DMS 273 treated with DMSO at 0.1 percent for 48 hours (cell line): ENCODE data around the gene UBA7.
"Not testable (repeated sequence)": the region's sequence is repeated elsewhere in the genome, so short reads cannot be mapped to it uniquely, and the experiment has no call there.

Experiments used
- DNase-seq: peaks from one replicate; lab custom pipeline; 2025; lab: John Stamatoyannopoulos, UW

UBA7 gene

DNA sequence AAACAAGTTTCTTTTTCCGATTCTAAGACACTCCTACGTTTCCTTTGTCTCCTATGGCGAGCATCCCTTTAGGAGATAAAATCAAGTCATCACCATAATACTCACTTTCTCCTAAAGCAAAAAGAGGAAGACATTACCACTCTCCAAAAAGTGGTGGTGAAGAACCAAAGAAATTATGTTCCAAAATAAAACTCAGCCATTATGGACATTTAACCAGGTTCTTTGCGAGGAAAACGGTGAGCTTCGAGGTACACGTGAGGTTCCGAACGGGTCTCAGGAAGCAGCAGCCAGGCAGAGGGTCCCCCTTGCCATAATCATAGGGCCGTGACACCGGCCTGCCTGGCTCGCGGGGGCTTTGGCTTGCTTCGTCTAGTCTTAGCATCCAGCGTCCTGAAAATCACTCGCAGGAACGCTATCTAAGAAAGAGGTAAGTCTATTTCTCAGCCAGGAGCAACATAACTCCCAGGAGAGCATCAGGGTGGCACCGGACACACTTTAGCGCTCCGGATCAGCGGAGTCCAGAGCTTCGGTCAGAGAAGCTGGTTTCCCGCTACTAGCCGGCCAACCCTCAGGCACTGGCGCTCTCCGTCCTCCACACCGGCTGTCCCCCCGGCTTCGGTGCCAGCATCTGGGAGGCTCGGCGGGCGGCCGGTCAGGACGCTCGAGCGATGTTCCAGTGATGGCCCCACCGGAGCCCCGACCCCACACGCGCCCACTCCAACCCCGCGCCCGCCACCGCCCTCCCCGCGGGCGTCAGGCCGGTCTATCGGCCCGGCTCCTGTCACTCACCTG, 28.0 kb downstream of the UBA7 start:
- no peak for DNase-seq

DNA sequence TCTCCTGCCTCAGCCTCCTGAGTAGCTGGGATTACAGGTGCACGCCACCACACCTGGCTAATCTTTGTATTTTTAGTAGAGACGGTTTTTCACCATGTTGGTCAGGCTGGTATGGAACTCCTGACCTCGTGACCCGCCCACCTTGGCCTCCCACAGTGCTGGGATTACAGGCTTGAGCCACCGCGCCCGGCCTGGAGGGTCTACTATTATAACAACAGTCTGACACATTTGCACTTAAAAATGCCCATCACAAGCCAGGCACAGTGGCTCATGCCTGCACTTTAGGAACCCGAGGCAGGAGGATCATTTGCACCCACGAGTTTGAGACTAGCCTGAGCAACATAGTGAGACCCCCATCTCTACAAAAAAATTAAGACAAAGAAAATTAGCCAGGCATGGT, 31.5 kb downstream of the UBA7 start:
- DNase-seq, result not testable (repeated sequence)

DNA sequence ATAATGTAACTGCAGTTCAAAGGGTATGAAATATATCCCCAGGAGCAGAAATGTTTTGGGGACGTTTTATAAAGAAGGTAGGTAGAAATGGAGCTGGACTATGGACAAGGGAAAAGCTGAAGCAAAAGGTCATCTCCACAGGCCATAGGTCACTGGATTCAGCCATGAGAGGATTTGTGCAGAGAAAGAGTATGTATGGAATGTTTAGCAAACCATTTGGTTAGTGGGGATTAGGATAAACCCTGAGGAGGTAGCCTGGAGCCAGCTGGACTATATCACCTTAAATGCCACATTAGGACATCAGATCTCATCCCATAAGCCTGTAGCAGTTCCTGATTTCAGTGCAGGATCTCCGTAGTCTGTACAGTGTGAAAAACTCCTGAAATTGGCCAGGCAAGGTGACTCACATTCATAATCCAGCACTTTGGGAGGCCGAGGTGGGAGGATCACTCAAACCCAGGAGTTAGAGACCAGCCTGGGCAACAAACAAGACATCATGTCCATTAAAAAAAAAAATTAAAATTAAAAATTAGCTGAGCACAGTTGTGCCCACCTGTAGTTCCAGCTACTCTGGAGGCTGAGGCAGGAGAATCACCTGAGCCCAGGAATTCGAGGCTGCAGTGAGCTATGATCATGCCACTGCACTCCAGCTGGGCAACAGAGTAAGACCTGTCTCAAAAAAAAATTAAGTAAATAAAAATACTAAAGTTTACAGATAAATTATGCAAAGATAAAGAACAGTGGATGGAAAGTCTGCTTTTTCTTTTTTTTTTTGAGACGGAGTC, 32.1 kb downstream of the UBA7 start:
- no peak for DNase-seq

DNA sequence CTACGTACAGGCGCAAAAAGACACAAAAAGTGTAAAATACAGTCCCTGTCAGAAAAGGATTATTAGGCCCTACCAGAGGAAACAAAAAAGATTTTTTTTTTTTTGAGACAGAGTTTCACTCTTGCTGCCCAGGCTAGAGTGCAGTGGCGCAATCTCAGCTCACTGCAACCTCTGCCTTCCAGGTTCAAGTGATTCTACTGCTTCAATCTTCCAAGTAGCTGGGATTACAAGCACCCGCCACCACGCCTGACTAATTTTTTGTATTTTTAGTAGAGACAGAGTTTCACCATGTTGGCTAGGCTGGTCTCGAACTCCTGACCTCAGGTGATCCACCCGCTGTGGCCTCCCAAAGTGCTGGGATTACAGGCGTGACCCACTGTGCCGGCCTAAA, 32.8 kb downstream of the UBA7 start:
- DNase-seq, result not testable (repeated sequence)

DNA sequence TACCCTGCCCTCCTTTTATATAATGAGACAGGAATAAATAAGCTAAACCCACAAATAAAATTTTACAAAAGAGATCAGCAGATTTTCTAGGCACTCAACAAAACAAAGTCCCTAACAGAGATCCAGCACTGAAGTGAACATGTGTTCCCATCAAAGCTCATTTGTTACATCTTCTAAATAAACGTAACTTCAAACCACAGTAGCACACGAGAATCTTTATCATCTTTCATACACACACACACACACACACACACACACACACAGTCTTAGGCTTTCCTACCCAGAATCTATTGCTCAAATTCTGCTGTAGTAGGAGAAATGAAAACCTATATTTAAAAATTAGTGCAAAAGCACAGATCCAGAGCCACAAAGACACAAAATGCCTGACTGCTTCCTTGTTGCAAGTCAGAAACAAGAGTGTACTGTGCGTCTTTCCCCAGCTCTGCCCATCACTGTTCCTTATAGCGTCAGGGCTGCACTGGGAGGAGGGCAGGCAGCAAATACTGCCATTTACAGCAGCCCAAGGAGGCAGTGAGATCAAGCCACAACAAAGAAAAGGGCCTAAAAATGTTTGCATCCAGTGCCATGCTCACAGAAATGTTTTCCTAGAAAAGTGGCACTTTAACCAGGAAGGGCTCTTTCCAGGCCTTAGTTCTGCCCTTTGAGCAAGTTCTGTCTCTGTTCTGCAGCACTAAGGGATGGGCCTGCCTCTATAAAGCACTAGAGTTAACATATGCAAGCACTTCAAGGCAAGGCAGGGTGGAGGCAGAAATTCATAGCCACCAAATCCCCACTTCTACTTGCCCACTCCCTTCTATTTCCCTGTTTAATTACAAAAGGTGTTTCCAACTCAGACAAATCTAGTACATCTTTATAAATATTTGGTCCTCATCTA, 33.4 kb downstream of the UBA7 start:
- no peak for DNase-seq

DNA sequence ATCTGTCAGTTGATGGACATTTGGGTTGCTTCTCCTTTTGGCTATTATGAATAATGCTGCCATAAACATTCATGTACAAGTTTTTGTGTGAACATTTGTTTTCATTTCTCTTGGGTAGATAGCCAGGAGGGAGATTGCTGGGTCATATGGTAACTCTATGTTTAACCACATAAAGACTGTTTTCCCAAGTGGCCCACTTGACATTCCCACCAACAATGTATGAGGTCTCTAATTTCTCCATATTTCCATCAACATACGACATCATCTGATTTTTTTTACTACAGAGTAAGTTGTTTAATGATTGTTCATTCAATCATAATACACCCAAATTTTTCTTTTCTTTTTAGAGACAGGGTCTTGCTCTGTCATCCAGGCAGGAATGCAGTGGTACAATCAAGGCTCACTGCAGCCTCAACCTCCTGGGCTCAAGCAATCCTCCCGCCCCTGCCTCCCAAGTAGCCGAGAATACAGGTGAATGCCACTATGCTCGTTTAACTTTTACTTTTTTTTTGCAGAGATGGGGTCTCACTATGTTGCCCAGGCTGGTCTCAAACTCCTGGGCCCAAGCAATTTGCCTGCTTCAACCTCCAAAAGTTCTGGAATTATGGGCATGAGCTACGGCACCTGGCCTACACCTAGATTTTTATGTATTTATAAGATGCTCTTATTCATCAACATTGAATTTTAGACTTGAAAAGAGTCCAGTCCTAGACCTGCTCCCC, 34.2 kb downstream of the UBA7 start:
- DNase-seq, result no peak

DNA sequence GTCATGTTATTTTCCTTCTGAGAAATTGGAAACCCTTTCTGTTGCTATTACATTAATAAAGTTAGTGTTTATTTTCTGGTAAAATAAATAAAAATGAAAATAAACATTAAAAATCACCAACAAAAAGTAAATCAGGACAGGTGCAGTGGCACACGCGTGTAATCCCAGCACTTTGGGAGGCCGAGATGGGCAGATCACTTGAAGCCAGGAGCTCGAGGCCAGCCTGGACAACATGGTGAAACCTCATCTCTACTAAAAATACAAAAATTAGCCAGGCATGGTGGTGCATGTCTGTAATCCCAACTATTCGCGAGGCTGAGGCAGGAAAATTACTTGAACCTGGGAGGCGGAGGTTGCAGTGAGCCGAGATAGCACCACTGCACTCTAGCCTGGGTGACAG, 37.7 kb downstream of the UBA7 start:
- not testable (repeated sequence) for DNase-seq

DNA sequence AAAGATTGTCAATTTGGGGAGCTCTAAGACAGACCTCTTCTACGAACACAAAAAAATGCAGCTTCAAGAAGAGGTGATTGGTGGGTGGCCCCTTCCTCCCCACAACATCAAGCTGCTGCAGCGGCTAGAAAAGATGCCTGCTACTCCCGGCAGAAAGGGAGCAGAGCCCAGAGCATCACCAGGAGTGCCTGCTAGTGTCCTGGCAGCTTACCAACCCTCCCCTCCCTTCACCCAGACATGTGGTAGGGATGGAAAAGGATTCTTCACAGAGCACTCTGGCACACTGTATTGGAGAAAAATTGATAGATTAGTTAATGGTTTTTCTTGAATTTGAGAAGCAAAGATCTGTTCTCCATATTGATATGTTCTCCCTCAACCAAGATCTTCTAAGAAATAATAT, 38.2 kb downstream of the UBA7 start:
- DNase-seq, result peak; percentile 3

DNA sequence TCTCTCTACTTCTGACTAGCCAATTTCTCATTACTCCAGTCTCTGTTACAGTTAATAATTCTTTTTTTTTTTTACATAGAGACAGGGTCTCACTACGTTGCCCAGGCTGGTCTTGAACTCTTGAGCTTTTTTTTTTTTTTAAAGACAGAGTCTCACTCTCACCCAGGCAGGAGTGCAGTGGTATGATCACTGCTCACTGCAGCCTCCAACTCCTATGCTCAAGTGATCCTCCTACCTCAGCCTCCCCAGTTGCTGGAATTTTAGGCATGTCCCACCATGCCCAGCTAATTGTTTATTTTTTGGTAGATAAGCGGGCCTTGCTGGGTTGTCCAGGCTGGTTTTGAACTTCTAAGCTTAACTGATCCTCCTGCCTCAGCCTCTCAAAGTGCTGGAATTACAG, 41.0 kb downstream of the UBA7 start:
- no peak for DNase-seq

DNA sequence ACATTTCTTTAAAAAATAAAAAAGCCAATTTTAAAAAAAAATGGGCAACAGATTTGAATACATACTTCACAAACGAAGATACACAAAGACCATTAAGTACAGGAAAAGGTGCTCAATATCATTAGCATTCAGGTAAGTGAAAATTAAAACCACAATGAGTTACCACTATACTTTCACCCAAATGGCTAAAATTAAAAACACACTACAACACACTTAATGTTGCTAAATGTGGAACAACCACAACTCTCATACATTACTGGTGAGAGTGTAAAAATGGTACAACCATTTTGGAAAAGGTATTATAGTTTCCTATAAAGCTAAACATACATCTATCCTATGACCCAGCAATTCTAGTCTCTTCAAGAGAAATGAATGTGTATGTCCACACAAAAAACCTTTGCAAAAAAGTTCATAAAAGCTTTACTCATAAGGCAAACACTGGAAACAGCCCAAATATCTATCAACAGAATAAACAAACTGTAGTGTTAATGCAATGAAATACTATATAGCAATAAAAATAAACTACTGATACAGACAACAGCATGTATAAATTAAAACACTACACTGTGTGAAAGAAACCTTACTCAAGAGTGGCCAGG, 42.3 kb downstream of the UBA7 start:
- DNase-seq, result no peak

DNA sequence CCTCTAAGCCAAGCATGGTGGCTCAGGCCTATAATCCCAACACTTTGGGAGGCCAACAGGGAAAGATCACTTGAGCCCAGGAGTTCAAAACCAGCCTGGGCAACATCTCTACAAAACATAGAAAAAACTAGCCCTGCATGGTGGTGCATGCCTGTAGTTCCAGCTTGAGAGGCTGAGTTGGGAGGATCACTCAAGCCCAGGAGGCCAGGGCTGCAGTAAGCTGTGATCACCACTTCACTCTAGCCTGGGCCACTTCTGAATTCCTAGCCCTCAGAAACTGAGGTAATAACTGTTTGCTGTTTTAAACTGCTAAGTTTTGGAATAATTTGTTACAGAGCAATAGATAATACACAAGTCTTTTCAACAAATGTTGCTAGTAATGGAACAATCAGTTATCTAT, 43.8 kb downstream of the UBA7 start:
- no peak for DNase-seq

DNA sequence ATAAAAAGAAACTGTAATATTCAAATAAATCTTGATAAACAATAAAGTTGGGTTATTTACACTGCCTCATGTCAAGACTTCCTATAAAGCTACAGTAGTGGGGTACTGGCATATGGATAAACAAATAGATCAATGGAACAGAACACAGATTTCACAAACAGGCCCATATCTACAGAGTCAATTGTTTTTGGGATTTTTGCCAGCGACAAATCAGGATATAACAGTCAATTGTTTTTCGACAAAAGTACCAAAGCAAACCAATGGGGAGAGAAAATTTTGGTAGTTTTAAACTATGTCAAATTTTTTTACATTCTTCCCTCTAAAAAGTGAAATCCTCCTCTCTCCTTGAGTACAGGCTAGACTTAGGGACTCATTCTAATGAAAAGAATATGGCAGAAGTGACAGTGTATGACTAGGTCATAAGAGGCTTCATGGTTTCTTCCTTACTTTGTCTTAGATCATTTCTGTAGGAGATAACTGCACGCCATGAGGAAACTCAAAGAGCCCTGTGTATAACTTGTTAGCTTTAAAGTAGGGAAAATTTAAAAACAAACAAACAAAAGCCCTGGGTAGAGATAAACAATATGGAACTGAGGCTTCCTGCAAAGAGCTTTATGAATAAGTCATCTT, 44.4 kb downstream of the UBA7 start:
- DNase-seq, result no peak

DNA sequence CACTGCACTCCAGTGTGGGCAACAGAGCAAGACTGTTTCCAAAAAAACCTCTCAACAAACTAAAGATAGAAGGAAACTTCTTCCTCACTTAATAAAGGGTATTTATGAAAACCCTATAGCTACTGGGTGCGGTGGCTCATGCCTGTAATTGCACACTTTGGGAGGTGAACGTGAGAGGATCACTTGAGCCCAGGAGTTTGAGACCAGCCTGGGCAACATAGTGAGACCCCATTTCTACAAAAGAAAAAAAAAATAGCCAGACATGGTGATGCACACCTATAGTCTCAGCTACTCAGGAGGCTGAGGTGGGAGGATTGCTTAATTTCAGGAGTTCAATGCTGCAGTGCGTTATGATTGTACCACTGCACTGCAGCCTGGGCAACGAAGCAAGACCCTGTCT, 49.8 kb downstream of the UBA7 start:
- DNase-seq, result no peak

DNA sequence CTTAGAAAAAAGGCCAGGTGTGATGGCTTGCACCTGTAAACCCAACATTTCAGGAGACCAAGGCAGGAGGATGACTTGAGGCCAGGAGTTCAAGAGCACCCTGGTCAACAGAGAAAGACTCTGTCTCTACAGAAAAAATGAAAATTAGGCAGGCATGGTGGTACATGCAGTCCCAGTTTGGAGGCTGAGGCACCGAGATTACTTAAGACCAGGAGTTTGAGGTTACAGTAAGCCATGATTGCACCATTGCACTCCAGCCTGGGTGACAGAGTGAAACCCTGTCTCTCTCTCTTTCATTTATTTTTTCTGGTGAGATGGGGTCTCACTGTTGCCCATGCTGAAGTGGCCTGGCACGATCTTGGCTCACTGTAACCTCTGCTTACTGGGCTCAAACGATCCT, 52.1 kb downstream of the UBA7 start:
- DNase-seq, result no peak

DNA sequence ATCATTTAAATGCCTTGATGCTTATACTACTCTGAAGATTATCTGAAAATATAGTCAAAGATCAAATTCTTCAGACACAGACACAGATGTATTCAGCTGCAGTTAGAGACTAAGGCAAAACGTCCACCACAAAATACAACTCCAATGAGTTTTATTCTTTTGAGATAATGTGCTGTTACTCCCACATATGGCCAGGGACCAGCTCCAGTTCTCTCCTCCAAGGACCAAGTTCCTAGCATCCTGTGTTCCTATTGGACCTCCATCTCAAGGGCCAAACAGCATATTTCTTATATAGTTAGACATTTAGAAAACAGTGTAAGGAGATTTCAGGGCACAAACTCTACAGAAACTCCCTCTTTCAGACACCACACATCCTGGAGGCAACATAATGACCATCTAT, 54.5 kb downstream of the UBA7 start:
- DNase-seq, result no peak

DNA sequence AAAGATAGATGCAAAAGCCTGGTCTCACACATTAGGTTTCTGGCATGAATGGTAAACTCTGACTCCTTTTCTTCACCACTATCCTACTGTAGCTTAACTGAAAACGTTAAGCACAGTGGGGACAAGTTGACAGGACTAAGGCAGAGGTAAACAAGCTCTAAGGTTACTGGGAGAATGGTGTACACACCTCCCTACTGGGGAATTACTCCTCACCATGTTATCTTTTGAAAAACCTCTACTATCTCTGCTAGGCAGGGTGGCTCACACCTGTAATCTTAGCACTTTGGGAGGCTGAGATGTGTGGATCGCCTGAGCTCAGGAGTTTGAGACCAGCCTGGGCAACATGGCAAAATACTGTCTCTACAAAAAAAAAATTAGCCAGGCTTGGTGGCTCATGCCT, 56.6 kb downstream of the UBA7 start:
- DNase-seq, result no peak

DNA sequence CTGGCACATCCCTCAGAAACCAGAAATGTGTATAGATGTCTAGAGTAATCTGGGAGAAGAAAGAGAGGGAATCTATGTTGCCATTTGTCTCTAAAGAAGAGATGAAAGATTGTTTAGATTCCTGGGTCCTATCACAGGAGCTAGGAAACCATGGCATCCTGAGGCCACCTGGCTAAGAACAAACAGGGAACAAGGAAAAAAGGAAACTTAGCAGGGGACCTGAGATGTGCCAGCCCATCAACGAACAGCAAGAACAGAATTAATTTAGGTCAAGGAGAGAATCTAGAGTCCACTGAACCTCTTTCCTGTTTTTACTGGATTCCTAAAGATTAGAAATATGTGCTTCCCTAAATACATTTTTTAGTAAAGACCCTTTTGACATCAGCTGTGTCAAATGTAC, 57.7 kb downstream of the UBA7 start:
- DNase-seq, result no peak
